Measurements from ENCODE around the gene TFAP2D. TPM values are rescaled to one million over a fixed set of nuclear protein-coding genes. Genes with fewer than 3 reads are reported as not detected.

TFAP2D gene
- total RNA-seq, 1 donor from 2014 or later: not detected

DNA sequence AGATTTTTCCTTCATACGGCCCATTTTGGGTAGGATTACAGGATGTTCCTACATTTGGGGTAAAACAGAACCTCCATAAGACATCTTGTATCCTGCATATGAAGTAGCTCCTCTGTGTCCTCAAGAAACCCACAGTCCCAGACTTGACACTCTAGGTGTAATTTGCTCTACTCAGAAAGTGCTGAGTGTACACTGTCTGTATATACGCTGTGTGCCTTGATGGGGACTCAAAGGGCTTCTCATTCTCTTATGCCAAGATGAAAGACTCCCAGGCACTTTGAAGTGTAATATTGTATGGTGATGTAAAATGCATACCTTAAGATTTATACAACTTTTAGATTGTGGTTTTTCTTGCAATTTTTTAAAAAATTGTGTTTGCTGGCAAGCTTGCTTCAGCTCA lies 5.2 kb downstream of the TFAP2D start:
- intact Hi-C loops (cut with micrococcal nuclease): no loop called here

GRCh38 chr6:50720623-50721022 lies 7.3 kb downstream of the TFAP2D start:
- intact Hi-C loops (cut with micrococcal nuclease): loop anchor here (2.0 to 5.0 kb wide), 2 partner anchors 102 to 126 kb away; no protein-coding TSS in a partner anchor

DNA sequence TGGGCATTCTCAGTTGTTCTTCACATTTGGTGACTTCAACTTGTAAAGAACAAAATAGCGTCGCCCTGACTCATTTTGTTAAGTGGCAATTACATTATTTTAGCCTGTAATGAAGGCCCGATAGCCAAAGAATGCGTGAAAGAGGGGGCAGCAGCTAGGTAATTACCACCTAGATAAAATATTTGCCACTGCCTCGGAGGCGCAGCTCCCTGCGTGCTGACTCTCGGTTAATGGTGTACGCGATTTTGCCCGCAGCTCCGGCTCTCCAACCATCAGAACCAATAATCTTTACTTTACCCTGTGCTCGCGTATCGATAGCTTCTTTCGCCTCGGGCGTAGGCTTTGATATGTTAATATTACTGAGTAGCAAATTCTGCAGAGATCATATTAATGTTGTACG lies 8.7 kb downstream of the TFAP2D start:
- intact Hi-C loops (cut with micrococcal nuclease): loop anchor here (2.0 to 5.0 kb wide), 2 partner anchors 100 to 125 kb away; no protein-coding TSS in a partner anchor

DNA sequence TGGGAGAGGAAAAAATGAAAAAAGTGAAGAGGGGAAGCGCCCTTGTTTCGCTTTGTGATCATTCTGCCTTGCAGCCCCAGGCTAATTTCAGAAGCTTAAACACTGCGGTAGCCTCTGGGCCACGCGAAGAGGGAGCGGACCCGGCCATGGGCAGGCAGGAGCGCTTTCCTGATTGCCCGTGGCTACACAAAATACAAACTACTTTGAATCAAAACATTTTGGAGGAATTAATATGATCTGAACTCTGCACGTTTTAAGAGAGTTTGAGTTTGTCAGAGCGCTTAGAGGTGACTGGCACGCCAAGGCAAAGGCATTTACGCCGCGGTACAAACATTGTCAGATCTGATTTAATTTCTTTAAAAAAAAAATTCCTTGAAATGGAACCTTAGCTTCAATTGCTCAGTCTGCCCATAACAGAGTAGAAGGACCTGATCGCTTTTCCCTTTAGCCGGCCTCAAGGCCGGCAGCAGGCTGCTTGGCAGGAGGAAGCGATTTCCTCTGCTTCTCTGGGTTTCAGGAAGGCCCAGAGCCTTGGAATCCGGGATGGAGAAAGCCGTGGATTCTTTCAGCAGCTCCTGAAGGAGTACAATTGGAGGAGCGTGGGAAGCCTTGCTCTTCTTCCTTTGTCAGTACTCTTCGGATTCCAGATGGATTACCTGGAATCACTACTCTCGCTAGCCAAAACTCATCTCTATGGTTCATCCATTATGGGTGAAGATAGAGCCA lies 9.7 kb downstream of the TFAP2D start:
- intact Hi-C loops (cut with micrococcal nuclease): loop anchor here (5.0 kb wide), 1 partner anchor 99 kb away; no protein-coding TSS in a partner anchor

GRCh38 chr6:50724381-50725124 lies 11.2 kb downstream of the TFAP2D start:
- intact Hi-C loops (cut with micrococcal nuclease): loop anchor here (5.0 kb wide), 1 partner anchor 98 kb away; no protein-coding TSS in a partner anchor

- intact Hi-C loops (cut with micrococcal nuclease): no loop called here
Observed at GRCh38 chr6:50734488-50734887, 21.2 kb downstream of the TFAP2D start.

- intact Hi-C loops (cut with micrococcal nuclease): no loop called here
Observed at GRCh38 chr6:50742161-50742560, 28.8 kb downstream of the TFAP2D start.

DNA sequence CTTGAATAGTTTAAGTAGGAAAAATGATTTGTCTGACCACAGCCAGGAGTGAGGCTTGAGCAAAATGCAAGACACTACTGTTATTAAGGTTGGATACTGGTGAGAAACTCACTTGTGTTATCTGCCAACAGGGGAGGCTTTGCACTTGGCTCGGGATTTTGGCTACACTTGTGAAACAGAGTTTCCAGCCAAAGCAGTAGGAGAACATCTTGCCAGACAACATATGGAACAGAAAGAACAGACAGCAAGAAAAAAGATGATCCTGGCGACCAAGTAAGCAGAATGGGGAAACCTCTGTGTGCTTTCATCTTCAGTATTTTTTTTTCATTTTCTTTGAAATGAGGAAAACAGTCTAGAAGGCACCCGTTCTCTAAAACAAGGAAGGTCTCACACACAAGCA lies 31.6 kb downstream of the TFAP2D start:
- intact Hi-C loops (cut with micrococcal nuclease): no loop called here

DNA sequence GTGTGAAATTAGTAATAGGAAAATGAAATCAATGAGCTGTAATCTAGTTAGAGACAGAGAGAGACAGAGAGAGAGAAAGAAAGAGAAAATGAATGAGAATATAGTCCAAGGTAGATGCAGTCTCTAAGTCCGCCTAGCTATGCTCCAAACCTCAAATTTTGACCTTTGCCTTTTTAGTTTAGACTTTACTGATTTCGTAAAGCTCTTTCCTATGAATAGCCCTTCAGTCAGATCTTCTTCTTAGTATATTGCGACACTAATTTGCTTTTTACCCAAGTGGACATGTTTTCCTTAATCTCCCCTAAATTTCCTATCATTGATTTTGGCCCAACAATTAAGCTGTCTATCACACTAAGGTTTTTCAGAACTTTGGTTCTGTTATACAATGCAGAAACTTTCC lies 49.5 kb downstream of the TFAP2D start:
- intact Hi-C loops (cut with micrococcal nuclease): no loop called here

- intact Hi-C loops (cut with micrococcal nuclease): no loop called here
Observed at GRCh38 chr6:50778696-50779095, 65.4 kb downstream of the TFAP2D start.

DNA sequence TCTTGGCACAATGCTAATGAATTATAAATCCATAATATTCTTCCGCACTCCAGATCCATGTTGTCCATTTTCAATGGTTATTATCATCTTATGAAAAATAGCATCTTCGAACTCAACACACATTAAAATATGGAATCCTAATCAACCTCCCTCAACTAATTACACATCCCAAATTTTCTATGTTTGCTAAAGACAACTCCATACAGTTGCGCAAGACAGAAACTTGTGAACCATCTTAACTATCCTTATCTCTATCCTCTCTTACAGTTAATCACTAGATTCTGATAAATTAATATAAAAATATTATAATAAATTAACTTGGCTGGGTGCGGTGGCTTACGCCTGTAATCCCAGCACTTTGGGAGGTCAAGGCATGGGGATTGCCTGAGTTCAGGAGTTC lies 67.1 kb downstream of the TFAP2D start:
- intact Hi-C loops (cut with micrococcal nuclease): no loop called here

- intact Hi-C loops (cut with micrococcal nuclease): no loop called here
Observed at GRCh38 chr6:50785921-50786320, 72.6 kb downstream of the TFAP2D start.

DNA sequence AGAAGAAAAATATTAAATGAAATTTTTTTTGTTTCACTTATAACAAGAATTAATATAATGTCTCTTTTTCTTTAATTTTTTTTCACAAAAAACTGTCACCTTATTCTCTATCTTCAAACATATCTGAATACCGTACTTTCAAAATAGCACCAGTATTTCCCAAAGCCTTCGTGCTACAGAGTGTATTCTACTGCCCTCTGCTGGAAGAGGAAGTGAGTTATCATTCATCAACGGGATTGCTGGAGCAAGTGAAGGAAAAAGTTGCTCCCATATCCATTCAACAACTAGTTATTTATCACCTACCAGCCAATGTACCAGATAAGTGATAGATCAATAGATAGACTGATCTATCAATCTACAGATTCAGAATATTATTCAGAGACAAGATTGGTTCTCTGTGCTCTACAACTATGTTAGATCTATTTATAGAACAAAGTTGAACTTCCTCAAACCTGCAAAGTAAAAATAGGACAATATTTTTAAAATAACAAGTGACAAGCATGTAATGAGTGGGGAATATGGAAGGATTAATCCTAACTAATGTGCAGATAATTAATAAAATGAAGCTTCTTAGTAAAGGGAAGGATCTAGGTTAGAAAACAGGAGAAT lies 78.7 kb downstream of the TFAP2D start:
- intact Hi-C loops (cut with micrococcal nuclease): loop anchor here (1.0 to 2.0 kb wide), 2 partner anchors 137 to 664 kb away; no protein-coding TSS in a partner anchor

DNA sequence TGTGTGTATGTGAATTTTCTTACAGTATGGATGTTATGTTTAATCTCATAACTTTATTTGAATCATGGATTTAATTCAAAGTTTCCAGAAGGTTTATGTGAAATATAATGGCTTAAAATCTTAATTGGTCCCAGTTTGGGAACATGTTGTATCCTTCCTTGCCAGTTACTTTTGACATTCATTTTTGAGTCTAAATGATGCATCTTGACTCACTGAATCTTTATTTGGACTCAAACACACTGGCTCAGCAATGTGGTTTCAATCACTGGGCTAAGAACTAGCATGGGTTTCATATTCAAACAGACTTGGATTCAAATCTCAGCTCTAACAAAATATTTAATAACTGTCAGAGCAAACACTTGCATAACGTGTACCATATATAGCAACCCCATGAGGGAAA lies 79.4 kb downstream of the TFAP2D start:
- intact Hi-C loops (cut with micrococcal nuclease): loop anchor here (1.0 to 2.0 kb wide), 2 partner anchors 138 to 664 kb away; no protein-coding TSS in a partner anchor

GRCh38 chr6:50795574-50795973 lies 82.2 kb downstream of the TFAP2D start:
- intact Hi-C loops (cut with micrococcal nuclease): no loop called here

DNA sequence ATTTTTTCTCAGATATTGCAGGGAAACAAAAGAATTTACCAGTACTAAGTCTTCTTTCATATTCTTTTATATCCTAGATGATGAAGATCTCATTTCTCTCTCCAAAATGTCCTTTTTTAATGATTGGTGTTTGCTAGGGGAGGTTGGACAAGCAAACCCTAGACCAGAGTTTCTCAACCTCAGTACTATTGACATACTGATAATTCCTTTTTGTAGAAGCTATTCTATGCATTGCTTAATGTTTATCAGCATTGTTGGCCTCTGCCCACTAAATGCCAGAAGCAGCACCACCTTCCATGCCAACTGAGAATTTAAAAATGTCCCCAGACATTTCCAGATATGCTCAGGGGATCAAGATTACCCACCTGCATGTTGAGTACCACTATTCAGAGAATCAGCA lies 91.0 kb downstream of the TFAP2D start:
- intact Hi-C loops (cut with micrococcal nuclease): no loop called here

GRCh38 chr6:50807035-50807434 lies 93.7 kb downstream of the TFAP2D start:
- intact Hi-C loops (cut with micrococcal nuclease): no loop called here

DNA sequence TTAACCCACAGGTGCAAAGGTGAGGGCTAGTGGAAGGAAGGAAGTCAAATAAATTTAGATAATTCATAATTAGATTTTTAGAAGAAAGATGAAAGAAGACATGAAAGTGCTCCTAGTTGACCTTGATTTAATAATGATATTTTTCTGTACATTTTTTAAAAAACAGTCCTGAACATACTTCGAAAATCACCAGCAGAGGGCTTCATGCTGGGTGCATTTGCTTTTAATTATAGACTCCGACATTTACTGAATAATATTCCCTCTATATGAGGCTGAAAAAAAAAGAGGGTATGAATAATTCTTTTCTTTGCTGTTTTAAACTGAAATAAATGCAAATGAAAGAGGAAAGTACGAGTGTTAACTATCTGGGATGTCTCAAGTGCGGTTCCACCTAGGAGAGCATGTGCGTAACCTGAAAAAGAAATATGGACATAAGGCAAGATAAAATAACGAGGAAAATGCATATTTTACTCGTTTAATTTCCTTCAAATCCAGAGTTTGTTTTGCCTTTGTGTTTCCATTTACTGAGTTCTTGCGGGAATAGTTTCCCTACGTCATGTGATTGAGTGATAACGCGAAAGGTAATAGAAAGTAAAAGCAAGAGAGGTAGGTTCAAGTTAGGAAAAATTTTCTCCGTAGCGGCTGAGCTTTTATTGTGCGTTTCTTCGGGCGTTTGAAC lies 102.2 kb downstream of the TFAP2D start:
- intact Hi-C loops (cut with micrococcal nuclease): loop anchor here (1.0 to 10.0 kb wide), 4 partner anchors 1039 to 1234 kb away; no protein-coding TSS in a partner anchor

DNA sequence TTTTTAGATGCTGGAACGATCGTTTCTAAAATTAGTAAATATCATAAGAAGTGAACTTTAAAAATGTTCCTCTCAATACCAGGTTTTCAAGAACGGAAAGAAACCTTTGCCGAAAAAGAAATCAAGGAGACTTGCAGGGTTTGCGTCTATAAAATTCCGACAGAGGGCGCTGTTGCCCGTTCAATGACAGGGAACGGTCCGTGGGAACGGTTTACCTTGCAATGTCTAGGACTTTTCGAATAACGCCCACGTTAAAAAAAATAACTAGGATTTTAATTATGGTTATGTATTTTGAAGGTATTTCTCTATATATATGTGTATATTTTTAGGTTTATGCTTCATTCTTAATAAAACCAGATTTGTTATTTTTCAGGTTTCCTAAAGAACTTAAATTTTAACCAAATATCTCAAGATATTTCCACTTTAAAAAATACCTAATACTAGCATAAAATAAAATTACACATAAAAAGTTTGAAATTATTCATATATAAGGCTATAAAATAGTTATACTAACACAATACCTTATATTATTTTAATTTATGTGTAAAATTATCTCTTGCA lies 102.9 kb downstream of the TFAP2D start:
- intact Hi-C loops (cut with micrococcal nuclease): loop anchor here (1.0 to 10.0 kb wide), 4 partner anchors 1039 to 1233 kb away; no protein-coding TSS in a partner anchor

GRCh38 chr6:50816947-50817645 lies 103.8 kb downstream of the TFAP2D start:
- intact Hi-C loops (cut with micrococcal nuclease): loop anchor here (1.0 to 10.0 kb wide), 4 partner anchors 1038 to 1232 kb away; no protein-coding TSS in a partner anchor
